ENCODE data around the gene FAM162A.

GRCh38 chr3:122356402-122356801, 27.6 kb upstream of the FAM162A start:
- TF ChIP-seq, protein P1, sequence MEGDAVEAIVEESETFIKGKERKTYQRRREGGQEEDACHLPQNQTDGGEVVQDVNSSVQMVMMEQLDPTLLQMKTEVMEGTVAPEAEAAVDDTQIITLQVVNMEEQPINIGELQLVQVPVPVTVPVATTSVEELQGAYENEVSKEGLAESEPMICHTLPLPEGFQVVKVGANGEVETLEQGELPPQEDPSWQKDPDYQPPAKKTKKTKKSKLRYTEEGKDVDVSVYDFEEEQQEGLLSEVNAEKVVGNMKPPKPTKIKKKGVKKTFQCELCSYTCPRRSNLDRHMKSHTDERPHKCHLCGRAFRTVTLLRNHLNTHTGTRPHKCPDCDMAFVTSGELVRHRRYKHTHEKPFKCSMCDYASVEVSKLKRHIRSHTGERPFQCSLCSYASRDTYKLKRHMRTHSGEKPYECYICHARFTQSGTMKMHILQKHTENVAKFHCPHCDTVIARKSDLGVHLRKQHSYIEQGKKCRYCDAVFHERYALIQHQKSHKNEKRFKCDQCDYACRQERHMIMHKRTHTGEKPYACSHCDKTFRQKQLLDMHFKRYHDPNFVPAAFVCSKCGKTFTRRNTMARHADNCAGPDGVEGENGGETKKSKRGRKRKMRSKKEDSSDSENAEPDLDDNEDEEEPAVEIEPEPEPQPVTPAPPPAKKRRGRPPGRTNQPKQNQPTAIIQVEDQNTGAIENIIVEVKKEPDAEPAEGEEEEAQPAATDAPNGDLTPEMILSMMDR (IDR thresholded peaks at IDR 0.05; ENCODE audit: poor library complexity, severe bottlenecking) = peak; percentile 50
- TF ChIP-seq RAD21 (conservative IDR thresholded peaks at IDR 0.05) (peak; percentile 58), POLR2AphosphoS5 (IDR thresholded peaks at IDR 0.05) (no peak), EZH2 (IDR thresholded peaks at IDR 0.05; ENCODE audit: borderline replicate concordance, insufficient read depth, low read length, poor library complexity, severe bottlenecking) (no peak)

All from neural cell (in vitro differentiated cells).